Right atrium auricular region (tissue), 2 donors: ENCODE data around the gene TMEM63C. TPM values are rescaled to one million over a fixed set of nuclear protein-coding genes. Genes with fewer than 3 reads are reported as not detected.

Experiments
- DNase-seq: peaks from one replicate; pipeline ENCODE4 v3.0.0-alpha.2; 2019; ENCODE audit warnings: low spot score
- H3K27ac ChIP-seq, 2 donors: fragments of 200-600 bp; sonication (generic); 1 replicate in 1 of 2; 2 replicates in 1 of 2; pipeline ENCODE4 v1.5.1; 2016 to 2019
- H3K27me3 ChIP-seq, 2 donors: fragments of 200-600 bp; sonication (generic); one replicate each; pipeline versions ENCODE4 v1.5.1 to v1.6.0; 2017 to 2019
- H3K36me3 ChIP-seq: fragments of 200-600 bp; sonication (generic); one replicate; pipeline ENCODE4 v1.5.1; 2016
- H3K4me1 ChIP-seq, 2 donors: fragments of 200-600 bp; sonication (generic); one replicate each; pipeline versions ENCODE4 v1.5.1 to v1.6.0; 2017 to 2019
- H3K4me3 ChIP-seq, 2 donors: fragments of 200-600 bp; sonication (generic); 1 replicate in 1 of 2; 2 replicates in 1 of 2; pipeline ENCODE4 v1.5.1; 2017 to 2019; ENCODE audit warnings: mild to moderate bottlenecking in 1 of 2, moderate library complexity in 1 of 2
- H3K9me3 ChIP-seq, 2 donors: fragments of 200-600 bp; sonication (generic); one replicate each; pipeline ENCODE4 v1.5.1; 2019
- total RNA-seq, 2 donors: library from RNA; depleted of rRNA; stranded (reverse); fragments of >200 nt; gene quantifications; one replicate each; pipeline ENCODE4 v1.1.0, GENCODE V29; 2016
- TF ChIP-seq, protein P1 (sequence below), 2 donors: fragments of 200-600 bp; sonication (generic); IDR thresholded peaks; one replicate each; pipeline ENCODE4 v1.5.1; 2019; ENCODE audit warnings: antibody characterized with exemption in 2 of 2

Gene TMEM63C
- total RNA-seq, 2 donors from 2014 or later, result 0.04 TPM; not detected in 1

DNA sequence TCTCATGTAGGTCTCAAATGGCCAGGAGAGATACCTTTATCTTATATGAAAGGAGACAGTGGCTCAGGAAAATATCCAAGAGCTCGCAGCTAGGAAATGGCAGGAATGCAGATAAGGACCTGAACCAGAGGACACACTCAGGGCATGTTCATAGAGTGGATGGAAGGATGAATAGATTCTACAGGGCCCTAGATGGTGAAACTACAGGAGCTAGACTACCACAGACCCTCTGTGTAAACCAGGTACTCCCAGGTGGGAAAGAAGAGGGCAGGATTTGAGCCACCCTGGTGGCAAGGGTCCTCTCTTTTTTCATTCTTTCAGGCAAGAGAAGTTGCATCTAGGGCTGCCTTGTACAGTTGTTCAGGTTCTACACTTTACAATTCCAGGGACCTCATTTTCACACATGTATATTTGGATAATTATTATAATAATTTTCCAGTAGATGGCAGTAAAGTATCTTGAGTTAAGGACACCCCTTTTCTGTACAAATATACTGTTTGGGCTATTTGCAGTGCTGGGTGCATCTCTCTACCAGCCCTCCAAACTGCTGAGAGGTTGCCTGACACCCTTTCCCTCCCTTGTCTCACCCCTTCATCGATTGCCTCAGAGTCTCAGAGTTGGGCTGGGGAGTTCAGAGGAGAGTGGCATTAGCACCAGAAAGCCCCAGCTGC, 29.5 kb upstream of the TMEM63C start:
- no peaks in the 10 kb centered on the region for H3K4me1 ChIP-seq
- no peak overlapping the region for H3K27ac ChIP-seq
- H3K4me3 ChIP-seq, result no peak overlapping the region
- TF ChIP-seq, protein P1, sequence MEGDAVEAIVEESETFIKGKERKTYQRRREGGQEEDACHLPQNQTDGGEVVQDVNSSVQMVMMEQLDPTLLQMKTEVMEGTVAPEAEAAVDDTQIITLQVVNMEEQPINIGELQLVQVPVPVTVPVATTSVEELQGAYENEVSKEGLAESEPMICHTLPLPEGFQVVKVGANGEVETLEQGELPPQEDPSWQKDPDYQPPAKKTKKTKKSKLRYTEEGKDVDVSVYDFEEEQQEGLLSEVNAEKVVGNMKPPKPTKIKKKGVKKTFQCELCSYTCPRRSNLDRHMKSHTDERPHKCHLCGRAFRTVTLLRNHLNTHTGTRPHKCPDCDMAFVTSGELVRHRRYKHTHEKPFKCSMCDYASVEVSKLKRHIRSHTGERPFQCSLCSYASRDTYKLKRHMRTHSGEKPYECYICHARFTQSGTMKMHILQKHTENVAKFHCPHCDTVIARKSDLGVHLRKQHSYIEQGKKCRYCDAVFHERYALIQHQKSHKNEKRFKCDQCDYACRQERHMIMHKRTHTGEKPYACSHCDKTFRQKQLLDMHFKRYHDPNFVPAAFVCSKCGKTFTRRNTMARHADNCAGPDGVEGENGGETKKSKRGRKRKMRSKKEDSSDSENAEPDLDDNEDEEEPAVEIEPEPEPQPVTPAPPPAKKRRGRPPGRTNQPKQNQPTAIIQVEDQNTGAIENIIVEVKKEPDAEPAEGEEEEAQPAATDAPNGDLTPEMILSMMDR (IDR thresholded peaks at IDR 0.05), result peak in 1 of 2 donors; percentile 48
- no peaks in the 10 kb centered on the region for H3K27me3 ChIP-seq
- DNase-seq, result no peak
- no peaks in the 10 kb centered on the region for H3K36me3 ChIP-seq
- H3K9me3 ChIP-seq, result no peaks in the 10 kb centered on the region

DNA sequence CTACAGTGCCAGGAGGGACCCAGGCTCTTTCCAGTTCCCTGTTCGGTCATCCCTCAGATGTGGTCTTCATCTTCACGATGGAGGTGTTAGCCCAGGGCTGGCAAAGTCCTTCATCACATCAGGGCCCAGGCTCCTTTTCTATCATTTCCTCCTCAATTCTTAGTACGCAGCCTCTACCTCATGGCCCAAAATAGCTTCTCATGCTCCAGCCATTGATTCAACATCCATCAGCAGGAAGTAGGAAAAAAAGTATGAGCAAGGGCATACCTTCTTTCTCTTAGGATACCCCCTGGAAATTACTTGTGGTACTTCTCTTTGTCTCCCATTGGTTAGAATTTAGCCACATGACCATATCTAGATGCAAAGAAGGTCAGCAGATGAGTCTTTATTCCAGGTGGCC, 27.8 kb upstream of the TMEM63C start:
- H3K27ac ChIP-seq, result no peak overlapping the region

DNA sequence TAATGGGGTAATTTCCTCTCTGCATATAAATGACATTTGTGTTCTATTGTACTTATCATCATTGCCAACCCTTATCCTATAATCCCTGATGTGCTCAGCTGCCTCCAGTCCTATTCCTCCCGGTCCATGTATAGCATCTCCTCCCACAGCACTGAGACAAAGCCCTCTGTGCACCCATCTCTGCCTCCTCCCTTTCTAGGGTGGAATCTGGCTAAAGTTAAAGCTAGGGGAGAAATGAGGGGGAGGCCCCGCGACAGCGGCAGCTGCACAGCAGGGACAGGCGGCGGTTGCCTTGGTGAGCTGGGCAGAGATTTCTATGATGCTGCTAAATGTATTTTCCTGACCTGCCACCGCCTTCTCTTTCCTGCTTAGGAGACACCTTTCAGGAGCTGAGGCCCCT, 27.2 kb upstream of the TMEM63C start:
- Histone ChIP-seq H3K4me3 (no peak overlapping the region), H3K4me1 (peaks cover 0 to 10% of the 10 kb centered on the region in 2 donors), H3K27ac (no peak overlapping the region), H3K36me3 (no peaks in the 10 kb centered on the region), H3K27me3 (no peaks in the 10 kb centered on the region), H3K9me3 (no peaks in the 10 kb centered on the region)
- DNase-seq, result peak; percentile 43
- TF ChIP-seq, protein P1 (IDR thresholded peaks at IDR 0.05), result no peak

More for the DNA sequence above, 27.8 kb upstream of the TMEM63C start:
- Histone ChIP-seq H3K4me1 (peaks cover 0 to 10% of the 10 kb centered on the region in 2 donors), H3K9me3 (no peaks in the 10 kb centered on the region), H3K27me3 (no peaks in the 10 kb centered on the region), H3K4me3 (no peak overlapping the region), H3K36me3 (no peaks in the 10 kb centered on the region)
- DNase-seq, result no peak
- TF ChIP-seq, protein P1 (IDR thresholded peaks at IDR 0.05), result no peak

DNA sequence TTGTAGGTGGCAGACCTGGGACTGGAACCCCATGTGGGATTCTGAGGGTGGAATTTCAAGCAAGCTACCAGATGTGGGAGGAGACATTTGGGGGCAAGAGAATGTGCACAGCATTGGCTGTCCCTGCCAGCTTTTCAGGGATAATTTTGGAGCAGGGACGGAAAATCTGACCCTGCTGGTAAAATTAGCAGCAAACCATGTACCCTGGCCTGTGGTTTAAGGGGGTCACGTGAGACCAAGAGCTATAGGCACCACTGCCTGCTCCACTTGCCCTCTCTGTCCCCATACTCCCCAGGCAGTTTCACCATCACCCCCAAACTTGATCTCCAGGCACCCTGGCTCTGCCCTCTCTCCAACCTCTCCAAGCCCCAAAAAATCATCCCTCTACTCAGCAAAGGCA, 26.5 kb upstream of the TMEM63C start:
- peaks cover 0 to 10% of the 10 kb centered on the region in 2 donors for H3K4me1 ChIP-seq
- no peak overlapping the region for H3K27ac ChIP-seq
- H3K36me3 ChIP-seq, result no peaks in the 10 kb centered on the region
- no peaks in the 10 kb centered on the region for H3K9me3 ChIP-seq
- H3K27me3 ChIP-seq, result no peaks in the 10 kb centered on the region
- DNase-seq, result peak; percentile 49
- H3K4me3 ChIP-seq, result no peak overlapping the region
- TF ChIP-seq, protein P1 (IDR thresholded peaks at IDR 0.05), result no peak

DNA sequence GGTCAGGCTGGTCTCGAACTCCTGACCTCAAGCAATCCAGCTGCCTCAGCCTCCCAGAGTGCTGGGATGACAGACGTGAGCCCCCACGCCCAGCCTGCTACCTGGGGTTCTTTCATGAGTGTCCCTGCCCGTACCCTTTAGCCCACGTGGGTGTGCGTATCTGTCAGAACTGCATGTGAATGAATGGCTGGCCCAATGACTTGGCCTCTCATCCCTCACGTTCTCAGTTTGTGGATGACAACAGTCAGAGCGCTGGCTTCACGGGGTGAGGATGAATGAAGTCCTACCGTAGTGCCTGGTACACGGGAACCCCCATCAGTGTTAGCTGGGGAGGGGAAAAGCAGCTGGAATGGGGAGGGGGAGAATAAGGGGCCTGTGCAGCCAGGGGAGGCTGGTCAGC, 23.9 kb upstream of the TMEM63C start:
- no peaks in the 10 kb centered on the region for H3K9me3 ChIP-seq
- H3K27me3 ChIP-seq, result no peaks in the 10 kb centered on the region

More for the DNA sequence above, 23.9 kb upstream of the TMEM63C start:
- peak; percentile 53 for DNase-seq
- no peaks in the 10 kb centered on the region for H3K36me3 ChIP-seq
- H3K27ac ChIP-seq, result no peak overlapping the region
- H3K4me1 ChIP-seq, result peaks cover 0 to 10% of the 10 kb centered on the region in 2 donors
- TF ChIP-seq, protein P1 (IDR thresholded peaks at IDR 0.05), result no peak
- H3K4me3 ChIP-seq, result no peak overlapping the region
